ENCODE measurements around the gene TTC4.
"Not testable (repeated sequence)": the region's sequence is repeated elsewhere in the genome, so short reads cannot be mapped to it uniquely, and the experiment has no call there.

Gene TTC4

DNA sequence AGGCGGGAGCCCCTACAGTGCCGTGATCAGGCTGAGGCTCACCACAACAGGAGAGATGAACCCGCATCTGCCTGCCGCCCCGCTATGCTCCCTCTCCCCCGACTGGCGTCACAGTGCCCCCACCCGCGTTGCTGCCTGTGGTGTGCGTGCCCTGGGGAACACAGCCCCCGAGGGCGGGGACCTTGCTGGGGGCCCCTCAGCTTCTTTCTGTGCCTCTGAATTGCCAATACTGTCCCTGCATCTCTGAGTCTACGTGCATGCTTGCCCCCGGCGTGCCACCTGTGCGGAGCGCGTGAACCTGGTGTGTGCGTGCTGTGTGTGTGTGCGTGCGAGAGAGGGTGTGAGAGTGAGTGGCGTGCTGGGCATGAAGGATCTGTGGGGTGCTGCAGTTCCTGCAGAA is 38.4 kb downstream of the TTC4 start:
- DNase-seq = no peak

DNA sequence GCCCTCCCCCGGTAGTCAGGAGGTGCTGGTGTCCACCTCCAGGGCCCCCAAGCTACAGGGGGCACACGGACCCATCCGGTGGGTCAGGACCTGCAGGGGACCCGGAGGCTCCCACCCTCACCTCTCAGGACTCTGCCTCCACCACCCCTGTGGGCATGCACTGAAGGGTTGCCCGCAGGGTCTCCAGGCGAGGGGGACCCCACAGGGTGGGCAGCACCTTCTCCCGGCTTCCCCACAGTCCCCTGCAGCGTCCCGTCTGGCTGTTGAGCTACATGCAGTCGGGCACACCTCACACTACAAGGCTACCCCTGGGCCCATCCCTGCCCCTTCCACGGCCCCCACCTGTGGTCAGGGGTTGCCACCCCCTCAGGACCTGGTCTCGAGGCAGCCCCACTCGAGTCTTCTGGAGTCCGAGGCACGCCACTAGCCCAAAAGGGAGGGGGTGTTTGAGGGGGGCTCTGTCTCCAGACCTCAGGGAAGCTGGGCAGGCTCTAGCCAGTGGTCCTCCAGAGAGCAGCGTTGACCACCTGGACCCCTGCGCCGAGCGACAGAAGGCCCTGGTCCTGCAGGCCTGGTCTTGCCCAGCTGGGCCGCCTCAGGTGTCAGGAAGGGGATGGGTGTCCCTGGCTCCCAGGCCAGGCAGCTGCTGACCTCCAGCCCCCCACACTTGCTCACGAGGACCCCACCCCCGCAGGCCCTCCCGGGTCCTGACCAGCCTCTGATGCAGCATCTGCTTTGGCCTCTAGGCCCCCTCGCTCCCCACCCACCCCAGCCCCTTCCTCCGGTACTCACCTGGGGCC is 39.0 kb downstream of the TTC4 start:
- DNase-seq = no peak

DNA sequence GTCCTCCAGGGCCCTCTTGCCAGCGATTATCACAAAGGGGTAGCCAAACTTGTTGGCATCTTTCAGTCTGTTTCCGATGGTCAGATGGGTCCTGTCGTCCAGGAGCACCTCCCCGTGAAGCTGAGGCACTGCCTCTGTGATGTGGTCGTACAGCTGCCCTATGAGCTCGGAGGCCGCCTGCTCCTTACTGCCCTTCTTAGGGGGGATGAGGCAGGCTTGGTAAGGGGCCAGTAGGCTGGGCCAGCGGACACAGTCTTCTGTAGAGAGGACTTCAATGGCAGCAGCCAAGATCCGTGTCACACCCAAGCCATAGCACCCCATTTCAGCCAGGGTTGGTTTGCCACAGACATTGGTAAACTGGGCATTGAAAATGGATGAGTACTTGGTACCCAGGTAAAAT is 42.2 kb downstream of the TTC4 start:
- no peak for DNase-seq

DNA sequence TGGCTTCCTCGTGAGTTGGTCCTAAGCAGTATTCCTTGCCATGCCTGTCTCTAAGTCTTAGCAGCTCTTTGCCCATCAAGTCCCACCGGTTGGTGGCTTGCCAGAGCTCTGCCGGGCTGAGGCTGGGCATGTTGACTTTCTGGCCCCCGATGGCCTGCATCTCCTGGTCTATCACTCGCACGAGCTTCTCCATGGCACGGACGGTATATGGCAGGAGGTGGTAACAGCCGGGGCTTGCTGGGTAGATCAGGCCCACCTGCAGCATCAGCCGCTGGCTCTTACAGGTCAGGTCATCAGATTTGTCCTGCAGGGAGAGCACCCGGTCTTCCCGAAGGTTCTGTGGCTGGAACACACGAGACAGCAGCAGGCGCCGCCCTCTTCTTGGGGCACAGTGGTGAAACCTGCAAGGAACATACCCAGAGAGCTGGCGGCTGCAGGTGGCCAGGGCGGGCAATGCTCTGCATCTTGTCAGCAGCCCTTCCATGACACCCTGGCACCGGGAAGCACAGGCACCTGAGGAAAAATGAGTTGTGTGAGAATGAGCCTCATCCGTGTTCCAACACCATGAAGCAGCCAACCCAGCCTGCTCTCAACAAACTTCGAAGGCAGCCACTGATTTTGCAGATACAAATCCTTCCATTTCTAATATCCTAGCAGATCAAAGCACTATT is 43.2 kb downstream of the TTC4 start:
- no peak for DNase-seq

DNA sequence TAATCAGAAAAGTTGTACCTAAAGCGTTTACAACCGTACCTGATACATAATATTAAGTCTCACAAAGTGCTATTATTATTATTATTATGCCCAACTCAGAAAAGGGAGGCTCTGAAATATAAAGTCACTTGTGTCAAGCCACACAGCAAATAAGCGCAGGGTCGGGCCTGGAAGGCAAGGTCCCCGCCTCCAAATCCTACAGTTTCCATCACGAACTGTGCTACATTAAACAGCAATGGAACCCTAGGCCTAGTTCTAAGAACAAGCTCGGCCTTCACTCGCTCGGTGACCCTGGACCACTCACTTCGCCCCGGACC is 48.1 kb downstream of the TTC4 start:
- no peak for DNase-seq

DNA sequence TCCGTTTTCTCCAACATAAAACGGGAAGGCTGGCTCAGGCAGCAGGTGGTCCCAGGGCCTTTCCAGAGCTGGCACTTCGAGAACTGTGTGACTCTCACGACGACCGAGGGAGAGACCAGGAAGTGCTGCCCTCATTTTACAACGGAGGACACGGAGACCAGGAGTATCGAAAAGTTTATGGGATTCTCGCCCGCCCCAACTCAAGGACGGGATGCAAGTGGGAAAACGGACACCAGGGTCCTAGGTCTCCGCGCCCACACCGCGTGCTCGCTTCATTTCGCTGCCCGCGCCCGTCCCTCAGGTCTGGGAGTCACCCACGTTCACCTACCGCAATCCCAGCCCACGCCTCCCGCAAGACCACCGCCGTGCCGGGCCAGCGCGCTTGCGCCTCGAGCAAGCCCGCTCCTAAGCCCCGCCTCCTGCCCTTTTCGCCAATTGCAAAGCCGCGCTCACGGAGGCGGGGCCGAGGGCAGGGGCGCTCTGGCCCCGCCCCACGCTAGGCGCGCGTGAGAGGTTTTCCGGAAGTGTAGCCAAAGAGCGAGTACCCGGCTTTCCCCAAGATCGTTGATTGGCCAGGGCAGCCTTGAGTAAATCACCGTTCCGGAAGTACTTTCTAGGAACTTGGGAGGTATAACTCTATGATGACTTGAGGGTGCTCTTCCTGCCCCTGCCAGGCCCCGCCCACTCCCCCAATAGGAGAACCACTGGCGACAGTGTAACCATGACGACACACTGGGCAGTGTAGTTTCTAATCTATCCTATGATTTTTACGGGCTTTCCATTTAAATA is 48.7 kb downstream of the TTC4 start, which contains the start of gene PARS2:
Gene PARS2 (minus strand): TSS at position 391 of the 789 bp plus-strand sequence. CDS start 5,362 bp downstream, outside the sequence.
- peak; percentile 87 for DNase-seq

DNA sequence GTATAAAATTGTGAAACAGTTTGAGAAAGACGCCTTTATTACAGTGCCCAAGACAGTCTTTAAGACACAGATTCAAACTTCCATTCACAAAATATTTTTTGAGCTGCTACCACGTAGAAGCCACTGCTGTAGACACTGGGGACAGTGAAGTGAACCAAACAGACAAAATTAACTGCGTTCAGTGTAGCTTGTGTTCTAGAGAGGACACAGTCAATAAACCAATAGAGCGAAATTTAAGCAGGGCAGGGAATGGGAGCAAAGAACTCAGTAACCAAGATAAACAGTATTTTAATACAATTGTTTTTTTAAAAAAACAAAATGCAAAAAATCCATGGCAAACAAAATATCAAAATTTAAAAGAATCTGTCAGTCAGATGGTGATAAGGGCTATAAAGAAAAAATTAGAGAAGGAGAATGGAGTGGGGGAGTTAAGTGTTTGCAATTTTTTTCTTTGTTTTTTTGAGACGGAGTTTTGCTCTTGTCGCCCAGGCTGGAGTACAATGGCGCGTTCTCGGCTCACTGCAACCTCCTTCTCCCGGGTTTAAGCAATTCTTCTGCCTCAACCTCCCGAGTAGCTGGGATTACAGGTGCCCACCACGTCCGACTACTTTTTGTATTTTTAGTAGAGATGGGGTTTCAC is 49.4 kb downstream of the TTC4 start:
- DNase-seq = no peak

DNA sequence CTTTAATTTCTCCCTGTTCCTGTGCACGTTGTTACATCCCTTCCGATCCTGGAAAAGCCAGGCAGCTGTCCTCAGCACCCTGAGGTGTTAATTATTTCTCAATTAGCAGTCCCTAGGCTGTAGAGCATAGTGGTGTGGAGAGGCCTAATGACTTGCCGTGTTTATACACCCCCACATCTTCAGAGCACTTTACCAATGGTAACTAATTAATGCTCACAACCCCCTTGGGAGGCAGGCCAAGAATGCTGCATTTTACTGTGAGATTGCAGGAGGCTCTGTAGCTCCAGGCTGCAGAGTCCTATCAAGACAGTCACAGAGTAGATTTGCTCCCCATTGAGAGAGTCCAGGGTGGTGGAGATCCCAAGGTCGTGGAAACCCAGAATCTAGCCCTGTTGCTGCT is 51.1 kb downstream of the TTC4 start:
- DNase-seq = no peak

DNA sequence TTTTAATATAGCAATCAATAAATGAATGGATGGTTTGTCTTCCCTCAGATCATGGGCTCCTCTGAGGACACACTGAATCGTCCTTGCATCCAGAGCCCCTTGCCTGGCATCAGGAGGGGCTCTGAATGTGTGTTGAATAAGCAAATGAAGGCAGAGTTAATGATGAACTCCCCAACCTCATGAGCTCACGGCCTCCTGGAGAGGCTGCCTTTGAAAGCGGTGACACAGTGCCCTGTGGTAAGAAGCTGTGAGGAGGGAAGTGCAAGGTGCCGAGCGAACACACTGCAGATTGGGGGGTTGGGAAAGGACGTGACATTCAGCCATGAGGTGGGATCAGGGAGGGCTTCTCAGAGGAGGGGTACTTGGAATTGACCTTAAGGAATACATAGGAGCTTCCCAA is 51.9 kb downstream of the TTC4 start:
- no peak for DNase-seq

DNA sequence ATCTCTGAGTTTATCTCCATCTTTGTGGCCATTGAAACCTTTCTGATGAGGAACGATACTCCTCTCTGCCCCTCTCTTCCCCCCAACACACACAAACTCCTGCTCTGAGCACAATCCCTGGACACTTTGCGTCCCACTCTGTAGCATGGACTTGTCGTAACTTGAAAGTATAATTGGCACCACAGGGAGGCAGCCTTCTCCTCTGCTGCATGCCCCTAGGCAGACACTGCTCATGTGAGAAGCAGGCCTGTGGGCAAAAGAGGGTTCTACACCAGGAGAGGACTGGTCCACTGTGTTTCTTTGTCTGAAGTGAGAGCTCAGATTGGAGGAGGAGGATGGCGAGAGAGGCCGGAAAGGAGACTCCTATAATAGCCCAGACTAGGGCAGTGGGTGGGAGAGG is 52.4 kb downstream of the TTC4 start:
- no peak for DNase-seq

DNA sequence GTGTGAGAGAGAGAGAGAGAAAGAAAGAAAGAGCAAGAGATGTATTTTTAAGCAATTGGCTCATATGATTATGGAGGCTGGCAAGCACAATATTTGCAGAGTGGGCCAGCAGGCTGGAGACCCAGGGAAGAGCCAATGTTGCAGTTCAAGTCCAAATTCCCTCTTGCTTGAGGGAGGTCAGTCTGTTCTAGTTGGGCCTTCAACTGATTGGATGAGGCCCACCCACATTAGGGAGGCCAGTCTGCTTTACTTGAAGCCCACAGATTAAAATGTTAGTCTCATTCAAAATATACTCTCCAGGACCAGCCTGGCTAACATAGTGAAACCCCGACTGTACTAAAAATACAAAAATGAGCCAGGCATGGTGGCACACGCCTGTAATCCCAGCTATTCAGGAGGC is 57.3 kb downstream of the TTC4 start:
- DNase-seq = no peak

DNA sequence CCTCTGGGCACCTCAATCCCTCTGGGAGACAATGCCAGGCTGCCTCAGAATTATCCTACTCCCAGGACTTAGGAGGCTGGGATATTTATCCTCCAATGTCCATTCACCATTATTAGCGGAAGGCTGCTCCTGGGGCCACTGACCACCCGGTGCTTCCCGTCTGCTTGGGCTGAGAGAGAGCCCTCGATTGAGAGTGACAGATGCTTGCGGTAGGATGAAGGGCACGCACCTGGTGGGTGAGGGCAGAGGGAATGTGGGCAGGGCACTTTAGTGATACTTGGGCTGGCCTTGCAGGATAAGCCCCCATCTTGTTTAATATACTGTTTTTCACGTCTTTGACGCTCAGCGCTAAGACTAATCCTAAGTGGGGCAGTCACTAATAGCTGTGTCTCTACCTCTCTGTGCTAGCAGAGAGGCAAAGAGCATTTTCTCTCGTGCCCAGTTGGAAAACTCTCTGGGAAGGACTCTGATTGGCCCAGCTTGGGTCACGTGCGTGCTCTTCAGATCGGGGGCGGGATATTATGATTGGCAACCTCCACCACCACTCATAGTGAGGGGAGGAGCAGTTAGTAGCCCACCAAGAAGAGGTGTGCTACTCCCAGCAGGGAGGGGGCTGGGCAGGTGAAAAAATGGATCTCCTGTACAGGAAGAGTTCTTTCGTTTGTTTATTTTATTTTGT is 59.3 kb downstream of the TTC4 start:
- DNase-seq = no peak

DNA sequence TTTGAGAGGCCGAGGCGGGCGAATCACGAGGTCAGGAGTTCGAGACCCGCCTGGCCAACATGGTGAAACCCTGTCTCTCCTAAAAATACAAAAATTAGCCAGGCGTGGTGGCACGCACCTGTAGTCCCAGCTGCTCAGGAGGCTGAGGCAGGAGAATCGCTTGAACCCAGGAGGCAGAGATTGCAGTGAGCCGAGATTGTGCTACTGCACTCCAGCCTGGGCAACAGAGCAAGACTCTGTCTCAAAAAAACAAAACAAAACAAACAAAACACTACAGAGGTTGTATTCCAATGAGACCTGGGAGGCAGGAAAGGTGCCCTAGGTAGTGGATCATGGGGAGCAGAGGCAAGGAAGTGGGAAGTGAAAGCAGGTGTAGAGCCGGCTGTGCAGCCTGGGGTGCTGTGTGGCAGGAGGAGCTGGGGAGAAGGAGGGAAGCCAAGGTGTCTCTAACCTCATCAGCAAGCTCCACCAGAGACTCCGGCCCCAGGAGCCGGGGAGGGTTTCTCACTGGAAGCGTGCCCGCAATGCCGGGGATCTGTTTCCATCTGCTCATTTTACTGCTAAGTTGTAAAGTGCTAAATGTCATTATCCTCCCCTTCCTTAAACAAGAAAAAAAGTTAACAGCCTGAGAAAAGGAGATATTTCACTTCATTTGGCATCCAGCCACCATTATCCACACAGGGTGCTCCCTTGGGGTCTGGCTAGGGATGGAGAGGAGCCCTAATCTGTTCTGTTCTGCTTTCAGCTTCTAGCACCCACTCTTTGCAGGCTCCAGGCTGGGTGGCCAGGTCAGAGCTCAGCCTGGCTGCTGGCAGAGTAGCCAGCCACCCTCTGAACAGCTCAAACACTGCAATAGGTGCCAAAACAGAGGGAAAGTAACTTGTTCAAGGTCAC is 60.4 kb downstream of the TTC4 start:
- DNase-seq = not testable (repeated sequence)

DNA sequence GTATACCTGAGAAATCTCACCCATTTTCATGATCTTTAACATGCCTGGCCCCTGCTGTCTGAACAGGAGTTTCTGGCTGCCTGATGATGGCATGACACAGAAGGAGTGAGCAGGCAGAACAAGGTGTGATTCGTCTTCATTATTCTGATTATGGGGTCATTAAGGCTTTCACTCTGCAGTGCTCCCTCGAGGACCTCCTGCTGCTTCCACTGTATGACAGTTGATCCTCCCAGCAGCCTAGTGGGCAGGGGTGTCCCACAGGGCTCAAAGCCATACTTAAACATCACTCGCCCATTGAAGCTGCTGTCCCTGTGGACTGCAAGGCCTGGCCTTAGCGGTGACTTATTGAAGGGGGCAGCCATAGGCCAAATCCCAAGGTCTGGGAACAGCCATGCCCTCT is 61.4 kb downstream of the TTC4 start:
- DNase-seq = no peak

DNA sequence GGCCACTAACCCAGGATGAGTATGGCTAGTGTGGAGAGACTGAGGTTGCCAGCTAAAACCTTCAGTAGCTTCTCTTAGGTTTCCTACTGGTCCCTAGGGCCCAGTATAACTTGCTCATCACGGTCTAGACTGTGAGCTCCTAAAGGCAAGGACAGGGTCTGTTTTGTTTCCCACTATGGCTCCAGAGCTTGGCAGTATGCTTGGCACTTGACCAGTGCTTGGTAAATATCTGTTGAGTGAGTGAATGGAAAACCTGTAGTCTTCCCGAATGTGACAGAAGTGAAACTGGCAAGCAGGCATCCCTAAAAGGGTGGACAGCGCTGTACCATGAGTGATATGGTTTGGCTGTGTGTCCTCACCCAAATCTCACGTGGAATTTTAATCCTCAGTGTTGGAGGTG is 61.8 kb downstream of the TTC4 start:
- DNase-seq = no peak

DNA sequence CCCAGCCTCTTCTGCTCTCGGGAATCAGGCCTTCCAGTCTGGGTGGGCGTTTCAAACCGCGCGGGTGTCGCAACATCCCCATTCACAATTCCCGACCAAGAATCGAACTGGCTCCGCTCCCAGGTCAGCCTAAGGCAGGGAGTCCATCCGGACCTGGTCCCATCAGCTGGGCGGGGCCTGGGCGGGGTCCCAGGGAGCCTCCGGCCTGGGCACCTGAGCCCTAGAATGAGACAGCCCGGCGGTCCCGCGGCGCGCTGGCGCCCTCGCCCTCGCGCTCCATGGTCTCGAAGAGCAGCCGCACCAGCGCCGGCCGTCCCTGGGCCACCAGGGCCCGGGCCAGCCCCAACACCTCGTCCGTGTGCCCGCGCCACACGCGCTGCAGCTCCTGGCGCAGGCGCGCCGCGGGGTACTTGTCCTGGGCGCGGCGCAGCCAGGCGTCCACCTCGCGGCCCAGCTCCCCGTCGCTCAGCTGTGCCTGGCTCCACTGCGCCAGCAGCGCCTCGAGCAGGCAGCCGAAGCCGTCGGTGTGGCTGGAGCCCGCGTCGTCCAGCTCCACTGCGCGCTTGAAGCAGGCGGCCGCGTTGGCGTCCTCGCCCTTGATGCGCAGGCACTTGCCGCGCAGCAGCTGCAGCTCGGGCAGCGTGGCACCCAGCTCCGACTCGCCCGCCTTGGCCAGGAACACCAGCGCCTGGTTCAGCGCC is 65.5 kb downstream of the TTC4 start:
- DNase-seq = no peak

DNA sequence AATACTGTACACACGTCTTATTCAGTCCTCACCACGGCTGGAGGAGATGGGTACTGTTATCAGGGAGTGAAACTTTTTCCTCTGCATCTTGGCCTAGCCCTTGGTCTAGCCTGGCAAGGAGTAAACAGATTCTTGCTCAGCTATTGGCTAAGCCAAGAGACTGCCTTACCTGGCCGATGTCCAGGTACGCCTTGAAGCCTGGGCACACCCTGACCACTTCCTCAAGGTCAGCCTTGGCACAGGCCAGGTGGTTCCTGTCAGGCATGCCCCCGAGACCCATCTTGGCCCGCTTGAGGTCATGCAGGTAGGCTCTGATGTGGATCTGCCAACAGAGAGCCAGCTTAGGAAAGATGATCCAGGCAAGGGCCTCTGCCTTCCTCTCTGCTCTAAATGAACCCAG is 66.5 kb downstream of the TTC4 start:
- no peak for DNase-seq

DNA sequence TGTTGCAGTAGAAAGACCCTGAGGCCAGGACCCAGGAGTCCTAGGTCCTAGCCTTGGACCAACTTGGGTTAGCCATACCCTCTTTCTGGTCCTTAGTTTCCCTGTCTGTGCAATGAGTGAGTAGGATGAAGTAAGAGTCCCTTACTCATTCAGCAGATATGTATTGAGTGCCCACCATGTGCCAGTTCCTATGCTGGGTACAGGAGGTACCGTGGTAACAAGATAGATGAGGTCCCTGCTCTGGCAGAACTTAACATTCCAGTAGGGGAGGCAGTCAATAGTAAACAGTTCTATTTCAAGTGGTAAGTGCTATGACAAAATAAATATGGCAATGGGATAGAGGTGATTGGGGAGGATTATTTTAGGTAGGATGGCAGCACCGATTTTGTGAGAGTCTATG is 66.9 kb downstream of the TTC4 start:
- DNase-seq = no peak

DNA sequence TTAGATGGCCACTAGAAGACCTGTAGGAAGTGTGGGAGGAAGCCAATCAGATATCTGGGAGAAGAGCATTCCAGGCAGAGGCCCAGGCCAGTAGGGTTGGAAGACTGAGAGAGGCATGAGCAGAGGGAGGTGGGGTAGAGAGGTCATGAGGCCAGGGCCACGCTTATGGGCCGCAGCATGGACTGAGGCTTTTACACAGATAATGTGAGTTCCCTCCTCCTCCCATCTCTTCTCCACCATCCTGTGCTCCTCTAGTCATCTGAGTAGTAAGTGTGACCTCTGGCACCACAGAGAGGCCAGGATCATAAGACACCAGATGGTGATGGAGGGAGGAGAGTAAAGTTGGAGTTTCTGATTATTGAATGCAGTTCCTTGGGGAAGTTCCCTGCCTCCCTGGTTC is 68.4 kb downstream of the TTC4 start:
- no peak for DNase-seq

DNA sequence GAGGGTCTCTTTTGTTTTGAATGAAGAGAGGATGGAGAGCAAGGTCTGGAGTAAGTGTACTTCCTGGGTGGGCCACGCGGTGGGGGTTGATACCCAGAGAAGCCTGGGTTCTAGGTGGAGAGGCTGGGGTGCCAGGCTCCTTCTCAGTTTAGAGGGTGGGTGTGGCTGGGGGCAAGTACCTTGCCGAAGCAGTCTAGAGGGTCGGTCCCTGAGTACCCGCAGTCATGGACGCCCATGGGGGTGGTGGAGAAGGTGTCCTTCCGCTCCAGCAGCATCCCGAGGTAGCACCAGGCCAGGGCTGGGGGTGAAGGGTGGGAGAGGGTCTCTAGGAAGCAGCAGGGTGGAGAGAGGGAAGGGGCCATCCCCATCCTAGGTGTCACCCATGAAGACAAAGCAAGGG is 71.1 kb downstream of the TTC4 start:
- DNase-seq = no peak

DNA sequence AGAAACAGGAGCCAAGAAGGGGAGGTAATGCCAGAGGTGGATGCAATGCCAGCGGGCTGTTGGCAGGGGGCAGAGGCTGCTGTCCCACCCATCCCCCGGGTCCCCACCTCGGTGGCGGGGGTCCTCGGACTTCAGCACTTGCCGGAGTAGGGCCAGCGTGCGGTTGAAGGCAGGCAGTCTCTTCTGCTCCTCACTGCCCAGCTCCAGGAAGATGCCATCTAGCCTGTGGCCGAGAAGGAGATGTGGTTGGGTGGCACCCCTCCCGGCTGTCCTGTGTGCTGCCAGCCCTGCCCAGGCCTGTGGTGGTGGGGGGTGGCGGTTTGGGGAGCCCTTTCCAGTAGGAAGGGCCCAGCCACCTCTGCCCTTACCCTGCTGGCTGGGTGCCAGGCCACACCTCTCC is 71.9 kb downstream of the TTC4 start:
- DNase-seq = no peak

All from GOT3 (cell line).